NT2/D1 (cell line): ENCODE results near the gene CELF2.
"Not testable (repeated sequence)": the region's sequence is repeated elsewhere in the genome, so short reads cannot be mapped to it uniquely, and the experiment has no call there.

ENCODE experiments used
- DNase-seq: peaks from one replicate; pipeline ENCODE4 v3.0.0-alpha.2; 2011; ENCODE audit warnings: low read depth, low spot score
- H3K27me3 ChIP-seq: 2 replicates; pipeline ENCODE4 v1.6.0; 2011; ENCODE audit warnings: mild to moderate bottlenecking; ENCODE audit not compliant: insufficient read length, insufficient read depth
- H3K36me3 ChIP-seq: 2 replicates; pipeline ENCODE4 v1.6.1; 2011; ENCODE audit warnings: mild to moderate bottlenecking, low read length, mixed read lengths; ENCODE audit not compliant: insufficient read depth, insufficient read length
- H3K4me1 ChIP-seq: 2 replicates; pipeline ENCODE4 v1.5.1; 2011; ENCODE audit not compliant: insufficient read depth, insufficient read length
- H3K4me3 ChIP-seq: 2 replicates; pipeline ENCODE4 v1.5.1; 2011; ENCODE audit warnings: low read depth; ENCODE audit not compliant: insufficient read length
- H3K9ac ChIP-seq: 2 replicates; pipeline ENCODE4 v1.6.0; 2011; ENCODE audit warnings: low read depth; ENCODE audit not compliant: insufficient read length
- H3K9me3 ChIP-seq: 2 replicates; pipeline ENCODE4 v1.5.1; 2011; ENCODE audit warnings: mild to moderate bottlenecking, low read length; ENCODE audit not compliant: insufficient read depth
- SUZ12 ChIP-seq: IDR thresholded peaks from 2 replicates; pipeline ENCODE4 v1.6.1; 2011; ENCODE audit not compliant: insufficient read length, insufficient read depth; ENCODE audit errors: extremely low read depth
- YY1 ChIP-seq: IDR thresholded peaks from 2 replicates; pipeline ENCODE4 v1.6.1; 2011; ENCODE audit not compliant: insufficient read length, insufficient read depth
- ZNF274 ChIP-seq: IDR thresholded peaks from 2 replicates; pipeline ENCODE4 v1.6.1; 2011; ENCODE audit warnings: mild to moderate bottlenecking, low read depth, low read length

Gene CELF2

GRCh38 chr10:11113156-11113555, 95.5 kb downstream of the CELF2 start:
- no peaks in the 10 kb centered on the region for H3K36me3 ChIP-seq
- no peak overlapping the region for H3K9ac ChIP-seq
- no peaks in the 10 kb centered on the region; the same call in 1 of the 2 replicates for H3K9me3 ChIP-seq
- no peak overlapping the region for H3K4me3 ChIP-seq
- no peaks in the 10 kb centered on the region for H3K27me3 ChIP-seq
- no peaks in the 10 kb centered on the region for H3K4me1 ChIP-seq
- no peak for TF ChIP-seq SUZ12
- no peak for DNase-seq

GRCh38 chr10:11114269-11114668, 96.6 kb downstream of the CELF2 start:
- no peaks in the 10 kb centered on the region for H3K36me3 ChIP-seq
- H3K9ac ChIP-seq, result no peak overlapping the region
- no peak overlapping the region for H3K4me3 ChIP-seq
- TF ChIP-seq ZNF274, result no peak
- no peak for TF ChIP-seq SUZ12
- TF ChIP-seq YY1, result no peak
- DNase-seq, result no peak
- no peaks in the 10 kb centered on the region for H3K27me3 ChIP-seq
- no peaks in the 10 kb centered on the region; the same call in 1 of the 2 replicates for H3K9me3 ChIP-seq
- H3K4me1 ChIP-seq, result no peaks in the 10 kb centered on the region

GRCh38 chr10:11115337-11115736, 97.7 kb downstream of the CELF2 start:
- Histone ChIP-seq H3K4me1 (no peaks in the 10 kb centered on the region), H3K4me3 (no peak overlapping the region), H3K36me3 (no peaks in the 10 kb centered on the region), H3K27me3 (no peaks in the 10 kb centered on the region), H3K9ac (no peak overlapping the region), H3K9me3 (no peaks in the 10 kb centered on the region)
- TF ChIP-seq ZNF274, result no peak
- no peak for TF ChIP-seq YY1
- no peak for TF ChIP-seq SUZ12
- no peak for DNase-seq

GRCh38 chr10:11116361-11116760, 98.7 kb downstream of the CELF2 start:
- TF ChIP-seq ZNF274, result no peak
- TF ChIP-seq SUZ12, result no peak
- TF ChIP-seq YY1, result no peak
- Histone ChIP-seq H3K9me3 (no peaks in the 10 kb centered on the region), H3K9ac (no peak overlapping the region), H3K27me3 (no peaks in the 10 kb centered on the region), H3K4me1 (no peaks in the 10 kb centered on the region), H3K4me3 (no peak overlapping the region), H3K36me3 (no peaks in the 10 kb centered on the region)
- DNase-seq, result no peak

GRCh38 chr10:11116817-11117216, 99.1 kb downstream of the CELF2 start:
- no peak overlapping the region for H3K9ac ChIP-seq

GRCh38 chr10:11118686-11119085, 101.0 kb downstream of the CELF2 start:
- no peaks in the 10 kb centered on the region for H3K36me3 ChIP-seq
- no peaks in the 10 kb centered on the region for H3K9me3 ChIP-seq
- no peak for DNase-seq
- H3K27me3 ChIP-seq, result no peaks in the 10 kb centered on the region
- no peak overlapping the region for H3K4me3 ChIP-seq
- TF ChIP-seq YY1 (no peak), SUZ12 (no peak), ZNF274 (no peak)
- no peak overlapping the region for H3K9ac ChIP-seq
- H3K4me1 ChIP-seq, result no peaks in the 10 kb centered on the region

More at GRCh38 chr10:11116817-11117216, 99.1 kb downstream of the CELF2 start:
- no peaks in the 10 kb centered on the region for H3K27me3 ChIP-seq
- no peaks in the 10 kb centered on the region for H3K4me1 ChIP-seq
- H3K36me3 ChIP-seq, result no peaks in the 10 kb centered on the region
- no peak overlapping the region for H3K4me3 ChIP-seq
- DNase-seq, result no peak
- TF ChIP-seq YY1 (no peak), ZNF274 (no peak), SUZ12 (no peak)
- no peaks in the 10 kb centered on the region for H3K9me3 ChIP-seq

- Histone ChIP-seq H3K9me3 (no peaks in the 10 kb centered on the region), H3K4me3 (no peak overlapping the region), H3K36me3 (no peaks in the 10 kb centered on the region), H3K4me1 (no peaks in the 10 kb centered on the region), H3K27me3 (no peaks in the 10 kb centered on the region), H3K9ac (no peak overlapping the region)
- DNase-seq, result no peak
- TF ChIP-seq SUZ12, result no peak
- TF ChIP-seq ZNF274, result no peak
- no peak for TF ChIP-seq YY1
Observed at GRCh38 chr10:11119843-11120242, 102.2 kb downstream of the CELF2 start.

- TF ChIP-seq ZNF274 (no peak), YY1 (no peak), SUZ12 (no peak)
- Histone ChIP-seq H3K9me3 (no peaks in the 10 kb centered on the region), H3K4me1 (no peaks in the 10 kb centered on the region), H3K36me3 (no peaks in the 10 kb centered on the region), H3K4me3 (no peak overlapping the region), H3K9ac (no peak overlapping the region), H3K27me3 (no peaks in the 10 kb centered on the region)
- no peak for DNase-seq
Observed at GRCh38 chr10:11120711-11121110, 103.0 kb downstream of the CELF2 start.

GRCh38 chr10:11123892-11124291, 106.2 kb downstream of the CELF2 start:
- H3K9ac ChIP-seq, DNase-seq, H3K9me3 ChIP-seq, H3K36me3 ChIP-seq, H3K4me1 ChIP-seq, H3K27me3 ChIP-seq, H3K4me3 ChIP-seq: not testable (repeated sequence)
